Fibroblast of skin of scalp (primary cell): ENCODE data around the gene SLC17A1.
"Not testable (repeated sequence)": the region's sequence is repeated elsewhere in the genome, so short reads cannot be mapped to it uniquely, and the experiment has no call there.

Source experiments
- DNase-seq: peaks from one replicate; pipeline ENCODE4 v3.0.0-alpha.2; 2013

The SLC17A1 gene

GRCh38 chr6:25756382-25757363 is 75.2 kb downstream of the SLC17A1 start:
- no peak for DNase-seq

GRCh38 chr6:25755483-25755882 is 76.4 kb downstream of the SLC17A1 start:
- DNase-seq: no peak

- DNase-seq: no peak
Measured at GRCh38 chr6:25754535-25754934, 77.3 kb downstream of the SLC17A1 start, which contains the start of gene SLC17A4. TSS of gene SLC17A4 (plus strand) at chr6:25754742. CDS start at chr6:25761963, 7,221 bp downstream.

DNA sequence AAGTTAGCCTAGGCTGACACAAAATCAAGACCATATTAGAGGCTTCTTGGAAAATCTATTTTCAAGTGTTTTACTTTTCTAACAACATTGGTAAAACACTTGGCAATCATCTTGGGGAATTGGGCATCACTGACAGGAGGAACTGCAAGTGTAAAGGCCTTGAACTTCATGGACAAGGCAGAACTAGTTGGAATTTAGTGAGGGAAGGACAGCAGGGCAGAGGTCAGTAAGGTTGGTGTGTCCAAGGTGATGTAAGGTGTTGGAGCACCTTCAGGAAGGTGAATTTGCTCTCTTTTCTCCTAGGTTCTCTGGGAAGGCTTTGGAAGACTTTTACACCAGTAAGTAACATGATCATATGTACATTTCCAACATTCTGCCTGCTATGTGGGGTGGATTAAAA is 78.8 kb downstream of the SLC17A1 start:
- no peak for DNase-seq

DNA sequence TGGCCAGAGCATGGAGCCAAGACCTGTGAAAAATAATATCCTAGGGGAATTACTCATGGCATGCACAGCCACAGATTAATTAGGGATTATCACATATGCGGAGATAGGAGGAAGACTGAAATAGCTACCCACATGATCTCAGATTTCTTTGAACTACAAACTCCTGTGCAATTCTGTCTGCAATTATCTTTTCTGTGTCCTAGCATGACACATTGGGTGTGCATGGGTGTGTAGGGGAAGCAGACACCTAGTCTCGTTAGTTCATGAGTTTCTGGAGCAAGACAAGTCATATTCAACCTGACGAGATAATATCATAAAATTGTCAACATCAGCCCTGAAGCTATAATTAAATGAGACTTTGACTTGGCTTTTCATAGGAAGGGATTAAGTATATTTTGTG is 80.9 kb downstream of the SLC17A1 start:
- DNase-seq: no peak

DNA sequence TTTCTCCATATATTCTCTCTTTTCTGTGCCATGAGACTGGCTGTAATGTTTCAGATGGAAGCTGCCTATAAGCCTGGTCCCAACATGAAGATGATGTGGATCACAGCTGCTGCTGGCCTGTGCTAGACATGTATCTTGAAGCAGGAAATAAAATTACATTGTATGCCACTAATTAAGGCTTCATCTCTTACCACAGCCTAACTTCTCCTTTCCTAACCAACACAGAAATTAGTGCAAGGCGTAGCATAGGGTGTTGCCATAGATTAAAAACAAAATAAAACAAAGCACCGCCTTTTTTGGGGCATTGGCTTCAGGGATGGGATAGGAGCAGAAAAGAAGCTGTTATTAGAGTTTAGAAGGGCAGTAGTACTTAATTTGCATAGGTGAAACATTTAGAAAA is 82.0 kb downstream of the SLC17A1 start:
- DNase-seq: no peak

DNA sequence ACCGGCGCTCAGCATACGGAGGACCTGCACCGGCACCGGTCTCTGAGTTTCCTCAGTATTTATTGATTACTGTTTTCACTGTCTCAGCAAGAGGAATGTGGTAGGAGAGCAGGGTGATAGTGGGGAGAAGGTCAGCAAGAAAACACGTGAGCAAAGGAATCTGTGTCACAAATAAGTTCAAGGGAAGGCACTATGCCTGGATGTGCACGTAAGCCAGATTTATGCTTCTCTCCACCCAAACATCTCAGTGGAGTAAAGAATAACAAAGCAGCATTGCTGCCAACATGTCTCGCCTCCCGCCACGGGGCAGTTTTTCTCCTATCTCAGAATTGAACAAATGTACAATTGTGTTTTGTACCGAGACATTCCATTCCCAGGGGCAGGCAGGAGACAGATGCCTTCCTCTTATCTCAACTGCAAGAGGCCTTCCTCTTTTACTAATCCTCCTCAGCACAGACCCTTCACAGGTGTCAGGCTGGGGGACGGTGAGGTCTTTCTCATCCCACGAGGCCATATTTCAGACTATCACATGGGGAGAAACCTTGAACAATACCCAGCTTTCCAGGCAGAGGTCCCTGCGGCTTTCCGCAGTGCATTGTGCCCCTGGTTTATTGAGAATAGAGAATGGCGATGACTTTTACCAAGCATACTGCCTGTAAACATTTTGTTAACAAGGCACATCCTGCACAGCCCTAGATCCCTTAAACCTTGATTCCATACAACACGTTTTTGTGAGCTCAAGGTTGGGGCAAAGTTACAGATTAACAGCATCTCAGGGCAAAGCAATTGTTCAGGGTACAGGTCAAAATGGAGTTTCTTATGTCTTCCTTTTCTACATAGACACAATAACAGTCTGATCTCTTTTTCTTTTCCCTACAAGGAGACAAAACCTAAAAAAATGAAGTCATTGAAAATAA is 83.0 kb downstream of the SLC17A1 start:
- DNase-seq: not testable (repeated sequence)

DNA sequence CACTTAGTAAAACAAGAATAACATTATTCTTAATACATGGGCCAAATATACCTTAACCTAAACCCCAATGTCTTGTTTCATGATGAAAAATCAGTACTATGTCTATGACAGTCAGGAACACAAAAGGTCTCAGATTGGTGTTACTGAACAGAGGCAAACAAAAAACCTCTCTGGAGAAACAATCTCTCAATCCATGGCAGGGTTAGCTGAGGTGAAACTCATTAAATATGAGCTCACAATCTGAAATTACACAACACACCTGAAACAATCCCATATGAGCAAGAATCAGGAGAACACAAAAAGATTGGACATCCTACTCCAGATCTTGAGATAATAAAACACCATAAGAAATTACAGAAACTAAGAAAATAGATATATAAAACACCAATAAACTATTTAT is 83.8 kb downstream of the SLC17A1 start:
- DNase-seq: no peak

DNA sequence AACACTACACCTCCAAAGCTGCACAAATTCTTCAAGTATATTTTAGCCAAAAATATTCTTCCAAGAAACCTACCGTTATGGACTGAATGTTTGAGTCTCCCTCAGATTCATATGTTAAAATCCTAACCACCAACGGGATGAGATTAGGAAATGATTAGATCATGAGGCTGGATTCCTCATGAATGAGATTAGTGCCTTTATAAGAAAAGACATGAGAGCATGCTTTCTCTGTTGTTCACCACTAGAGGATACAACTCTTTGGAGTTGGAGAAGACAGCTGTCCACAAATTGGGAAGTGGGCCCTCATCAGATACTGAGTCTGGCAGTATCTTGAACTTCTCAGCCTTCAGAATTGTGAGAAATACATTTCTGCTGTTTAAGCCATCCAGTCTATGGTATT is 84.4 kb downstream of the SLC17A1 start:
- no peak for DNase-seq

DNA sequence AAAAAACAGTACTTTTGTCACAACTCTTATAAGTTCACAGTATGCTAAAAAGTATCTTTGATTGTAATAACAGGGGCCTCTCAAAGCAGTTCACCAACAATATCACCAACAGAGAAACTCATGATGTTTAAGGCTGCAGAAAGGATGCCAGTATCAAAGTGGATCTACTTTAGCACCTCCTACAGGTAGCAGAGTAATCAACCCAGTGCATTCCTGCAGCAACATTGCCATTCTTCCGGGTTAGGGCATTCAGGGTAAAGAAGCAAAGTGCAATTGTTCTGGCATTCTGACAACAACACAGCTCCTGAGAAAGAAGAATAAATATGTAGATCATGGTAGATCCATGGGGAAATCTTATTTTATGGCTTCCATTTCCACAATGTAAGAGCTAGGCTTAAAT is 84.9 kb downstream of the SLC17A1 start:
- DNase-seq: no peak

GRCh38 chr6:25745836-25746235 is 86.0 kb downstream of the SLC17A1 start:
- no peak for DNase-seq

DNA sequence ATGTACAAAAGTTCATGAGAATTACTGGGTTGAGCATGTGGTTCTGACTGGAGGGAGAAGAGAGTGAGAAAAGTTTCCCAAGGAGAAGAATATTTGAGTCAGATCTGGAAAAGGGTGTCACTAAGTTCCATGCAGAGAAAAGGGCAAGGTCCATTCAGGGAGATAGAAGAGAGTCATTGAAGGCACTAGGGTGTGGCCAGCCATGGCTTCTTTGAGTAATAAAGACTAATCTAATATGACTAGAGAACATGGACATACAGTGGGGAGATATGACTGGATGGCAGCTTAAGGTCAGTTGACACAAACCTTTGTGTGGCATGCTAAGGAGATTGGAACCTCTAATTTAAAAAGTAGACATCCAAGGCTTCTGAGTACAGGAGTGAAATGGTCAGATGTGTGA is 88.0 kb downstream of the SLC17A1 start:
- DNase-seq: no peak

DNA sequence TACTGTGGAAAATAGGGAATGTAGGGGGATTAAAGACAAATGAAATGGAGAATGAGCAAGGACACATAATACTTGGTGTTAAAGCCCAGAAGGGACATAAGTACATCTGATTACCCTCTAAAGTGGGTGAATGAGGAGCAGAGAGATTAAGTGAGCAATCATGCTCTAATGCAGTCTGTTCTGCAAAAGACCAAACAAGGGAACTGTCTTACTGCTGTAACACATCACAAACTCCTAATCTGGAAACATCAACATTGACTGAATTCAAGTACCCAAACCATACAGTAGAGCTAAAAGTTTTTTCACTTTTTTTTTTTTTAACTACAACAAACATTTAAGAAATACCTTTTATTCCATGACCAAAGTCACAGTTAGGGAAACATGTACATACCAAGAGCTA is 96.6 kb downstream of the SLC17A1 start:
- no peak for DNase-seq
